H1 (cell line): Measurements from ENCODE around the gene KDM8. TPM values are rescaled to one million over a fixed set of nuclear protein-coding genes. Genes with fewer than 3 reads are reported as not detected.

Experiments
- HDAC6 ChIP-seq: IDR thresholded peaks from one replicate; pipeline ENCODE4 v1.7.1; 2012; ENCODE audit warnings: low read depth, mild to moderate bottlenecking, inconsistent platforms, low read length, moderate library complexity
- RBBP5 ChIP-seq: IDR thresholded peaks from 2 replicates; pipeline ENCODE4 v1.7.1; 2012; ENCODE audit warnings: low read depth, mild to moderate bottlenecking, inconsistent platforms, low read length, moderate library complexity, borderline replicate concordance
- SIRT6 ChIP-seq: IDR thresholded peaks from one replicate; pipeline ENCODE4 v1.7.1; 2012; ENCODE audit warnings: low read length, inconsistent platforms
- TBP ChIP-seq: IDR thresholded peaks from 2 replicates; pipeline ENCODE4 v1.6.1; 2011; ENCODE audit warnings: low read depth, low read length, improper control_type of control experiment
- polyA plus RNA-seq, 7 experiments: library from polyadenylated mRNA; depleted of rRNA in 3 of 7; stranded (reverse) in 5 of 7; unstranded in 2 of 7; fragments of >200 nt in 5 of 7; fragments of 200-250 nt in 2 of 7; gene quantifications; 1 replicate in 5 of 7; 2 replicates in 1 of 7; 4 replicates in 1 of 7; pipeline versions ENCODE4 v1.2.1 to v1.2.3, GENCODE V29; 2011 to 2013; ENCODE audit warnings: missing spikeins in 2 of 7, mixed read lengths in 2 of 7
- total RNA-seq: library from RNA; stranded (reverse); fragmentation: NEBNext Ultra II Directional; extraction: Animal tissue kit (Norgen Biotek cat#: 25700); gene quantifications from 2 replicates; pipeline ENCODE4 v1.2.1, GENCODE V29; 2021

The KDM8 gene
- total and polyA plus RNA-seq, 2 of the 8 experiments (the other 6 are each of a cell fraction or from before 2014, with no cell fraction given): 10.3 to 12.8 TPM

DNA sequence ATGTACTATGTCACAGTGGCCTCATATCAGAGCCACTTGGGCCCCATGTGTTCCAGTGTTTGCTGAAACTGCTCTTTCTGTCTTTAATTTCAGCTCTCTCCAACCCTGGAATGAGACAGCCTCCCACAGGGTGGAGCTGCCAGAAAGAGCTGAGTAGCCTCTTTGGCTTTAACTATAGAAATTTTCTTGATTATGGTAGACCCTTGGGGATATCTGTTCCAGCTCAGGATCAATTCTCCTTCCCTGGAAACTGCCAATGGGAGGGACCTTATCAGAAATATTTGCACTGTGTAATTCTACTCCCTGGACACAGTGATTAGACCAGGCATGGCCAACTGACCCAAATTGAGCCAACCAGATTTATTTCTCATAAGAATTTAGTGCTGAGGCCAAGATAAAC is 39.0 kb upstream of the KDM8 start (continued):
- TF ChIP-seq HDAC6 (no peak), RBBP5 (no peak), TBP (no peak), SIRT6 (no peak)
